ENCODE measurements around the gene BEST1. TPM values are rescaled to one million over a fixed set of nuclear protein-coding genes. Genes with fewer than 3 reads are reported as not detected.

Gene BEST1
- total RNA-seq, 1 experiment from 2014 or later = 2.3 TPM

DNA sequence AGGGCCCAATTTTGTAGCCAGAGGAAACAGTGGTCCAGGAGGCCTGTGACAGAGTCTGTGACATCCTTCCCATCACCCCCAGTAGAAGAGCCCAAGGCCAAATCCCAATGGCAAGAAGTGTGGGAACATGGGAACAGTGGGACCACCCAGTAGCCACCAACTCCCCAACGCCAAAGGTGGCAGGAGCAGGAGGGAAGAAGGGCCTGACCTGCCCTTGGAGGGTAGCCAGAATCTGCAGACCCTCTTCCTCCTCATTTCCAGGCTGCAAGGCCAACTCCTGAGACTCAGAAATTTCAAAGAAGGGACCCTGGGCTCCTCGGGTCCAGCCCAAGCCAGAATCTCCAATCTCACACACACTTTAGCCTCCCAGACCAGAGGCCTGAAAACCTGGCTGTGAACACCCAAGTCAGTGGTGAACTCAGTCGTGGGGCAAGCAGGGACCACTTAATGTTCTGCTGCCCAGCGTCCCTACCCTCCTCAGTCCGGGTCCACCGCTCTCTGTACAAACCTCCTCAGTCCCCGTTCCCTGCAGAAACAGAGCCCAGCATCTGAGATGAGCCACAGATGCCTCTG, 38.9 kb upstream of the BEST1 start:
- ChIA-PET CTCF (no interaction called here), RAD21 (ENCODE audit: low non-redundant PET in 1 of 2, low total read pairs in 2 of 2, uncharacterized antibody in 2 of 2, unreplicated experiment in 2 of 2) (no interaction called here), POLR2A (no interaction called here)
- Histone ChIP-seq H3K4me1 (ENCODE audit: control insufficient read depth in 1 of 2, insufficient read depth in 2 of 2, low read length in 2 of 2) (peaks cover 0 to 2% of the 10 kb centered on the region in 2 experiments; a peak in 2 of 4 replicates), H3K27ac (ENCODE audit: low read depth, low read length) (no peak overlapping the region), H3K27me3 (ENCODE audit: insufficient read depth, low read length) (no peaks in the 10 kb centered on the region), H3K79me2 (ENCODE audit: insufficient read depth, low read length) (no peaks in the 10 kb centered on the region), H3K4me3 (replicated peaks in 1 of 2; ENCODE audit: low read depth in 1 of 2, low read length in 2 of 2) (no peak overlapping the region), H4K20me1 (ENCODE audit: insufficient read depth) (no peaks in the 10 kb centered on the region), H3K9me3 (ENCODE audit: control insufficient read depth in 1 of 2, insufficient read depth in 1 of 2, low read depth in 1 of 2, low read length in 2 of 2) (no peaks in the 10 kb centered on the region), H3K9ac (ENCODE audit: low read length) (no peak overlapping the region), H3K36me3 (ENCODE audit: control insufficient read depth in 1 of 2, insufficient read depth in 2 of 2, low read length in 2 of 2) (no peaks in the 10 kb centered on the region), H2AFZ (ENCODE audit: low read depth, low read length, poor library complexity, severe bottlenecking) (no peak overlapping the region), H3K9me2 (ENCODE audit: insufficient read depth) (no peaks in the 10 kb centered on the region), H3K4me2 (ENCODE audit: low read length) (no peak overlapping the region)
- DNase-seq (ENCODE audit: low read depth, low spot score) = no peak
- intact Hi-C loops (cut with micrococcal nuclease) = no loop called here
- TF ChIP-seq EZH2phosphoT487 (IDR thresholded peaks at IDR 0.05; ENCODE audit: borderline replicate concordance) = no peak
- TF ChIP-seq POLR2A (IDR thresholded peaks at IDR 0.05; ENCODE audit: borderline replicate concordance, extremely low read depth, insufficient read depth, insufficient read length) = no peak
- no peak for TF ChIP-seq CBX3 (IDR thresholded peaks at IDR 0.05; ENCODE audit: low read depth)
- no peak for TF ChIP-seq CEBPB (IDR thresholded peaks at IDR 0.05; ENCODE audit: low read depth)
- TF ChIP-seq ZNF274 (IDR thresholded peaks at IDR 0.05; ENCODE audit: low read depth, low read length) = no peak
- TF ChIP-seq ZFX (IDR thresholded peaks at IDR 0.05) = no peak
- no peak for TF ChIP-seq POLR2AphosphoS5 (IDR thresholded peaks at IDR 0.05; ENCODE audit: low read depth, low read length)
- TF ChIP-seq, protein P1, sequence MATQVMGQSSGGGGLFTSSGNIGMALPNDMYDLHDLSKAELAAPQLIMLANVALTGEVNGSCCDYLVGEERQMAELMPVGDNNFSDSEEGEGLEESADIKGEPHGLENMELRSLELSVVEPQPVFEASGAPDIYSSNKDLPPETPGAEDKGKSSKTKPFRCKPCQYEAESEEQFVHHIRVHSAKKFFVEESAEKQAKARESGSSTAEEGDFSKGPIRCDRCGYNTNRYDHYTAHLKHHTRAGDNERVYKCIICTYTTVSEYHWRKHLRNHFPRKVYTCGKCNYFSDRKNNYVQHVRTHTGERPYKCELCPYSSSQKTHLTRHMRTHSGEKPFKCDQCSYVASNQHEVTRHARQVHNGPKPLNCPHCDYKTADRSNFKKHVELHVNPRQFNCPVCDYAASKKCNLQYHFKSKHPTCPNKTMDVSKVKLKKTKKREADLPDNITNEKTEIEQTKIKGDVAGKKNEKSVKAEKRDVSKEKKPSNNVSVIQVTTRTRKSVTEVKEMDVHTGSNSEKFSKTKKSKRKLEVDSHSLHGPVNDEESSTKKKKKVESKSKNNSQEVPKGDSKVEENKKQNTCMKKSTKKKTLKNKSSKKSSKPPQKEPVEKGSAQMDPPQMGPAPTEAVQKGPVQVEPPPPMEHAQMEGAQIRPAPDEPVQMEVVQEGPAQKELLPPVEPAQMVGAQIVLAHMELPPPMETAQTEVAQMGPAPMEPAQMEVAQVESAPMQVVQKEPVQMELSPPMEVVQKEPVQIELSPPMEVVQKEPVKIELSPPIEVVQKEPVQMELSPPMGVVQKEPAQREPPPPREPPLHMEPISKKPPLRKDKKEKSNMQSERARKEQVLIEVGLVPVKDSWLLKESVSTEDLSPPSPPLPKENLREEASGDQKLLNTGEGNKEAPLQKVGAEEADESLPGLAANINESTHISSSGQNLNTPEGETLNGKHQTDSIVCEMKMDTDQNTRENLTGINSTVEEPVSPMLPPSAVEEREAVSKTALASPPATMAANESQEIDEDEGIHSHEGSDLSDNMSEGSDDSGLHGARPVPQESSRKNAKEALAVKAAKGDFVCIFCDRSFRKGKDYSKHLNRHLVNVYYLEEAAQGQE (IDR thresholded peaks at IDR 0.05; ENCODE audit: low read depth) = no peak
- no peak for TF ChIP-seq SIN3A (IDR thresholded peaks at IDR 0.05; ENCODE audit: low read depth)
- TF ChIP-seq SP1 (IDR thresholded peaks at IDR 0.05; ENCODE audit: low read depth) = no peak
- TF ChIP-seq YY1 (IDR thresholded peaks at IDR 0.05; ENCODE audit: extremely low read depth, insufficient replicate concordance, low read depth, low read length) = no peak
- no peak for TF ChIP-seq TCF7L2 (IDR thresholded peaks at IDR 0.05; ENCODE audit: borderline replicate concordance, extremely low read depth, insufficient read depth, insufficient read length)
- no peak for TF ChIP-seq RAD21 (IDR thresholded peaks at IDR 0.05; ENCODE audit: low read depth)
- TF ChIP-seq ELF1 (IDR thresholded peaks at IDR 0.05; ENCODE audit: borderline replicate concordance, low read depth) = no peak
- no peak for TF ChIP-seq EGR1 (IDR thresholded peaks at IDR 0.05; ENCODE audit: low read depth)
- TF ChIP-seq SRF (IDR thresholded peaks at IDR 0.05; ENCODE audit: low read depth) = no peak
- TF ChIP-seq MAX (IDR thresholded peaks at IDR 0.05) = no peak
- TF ChIP-seq, protein P2, sequence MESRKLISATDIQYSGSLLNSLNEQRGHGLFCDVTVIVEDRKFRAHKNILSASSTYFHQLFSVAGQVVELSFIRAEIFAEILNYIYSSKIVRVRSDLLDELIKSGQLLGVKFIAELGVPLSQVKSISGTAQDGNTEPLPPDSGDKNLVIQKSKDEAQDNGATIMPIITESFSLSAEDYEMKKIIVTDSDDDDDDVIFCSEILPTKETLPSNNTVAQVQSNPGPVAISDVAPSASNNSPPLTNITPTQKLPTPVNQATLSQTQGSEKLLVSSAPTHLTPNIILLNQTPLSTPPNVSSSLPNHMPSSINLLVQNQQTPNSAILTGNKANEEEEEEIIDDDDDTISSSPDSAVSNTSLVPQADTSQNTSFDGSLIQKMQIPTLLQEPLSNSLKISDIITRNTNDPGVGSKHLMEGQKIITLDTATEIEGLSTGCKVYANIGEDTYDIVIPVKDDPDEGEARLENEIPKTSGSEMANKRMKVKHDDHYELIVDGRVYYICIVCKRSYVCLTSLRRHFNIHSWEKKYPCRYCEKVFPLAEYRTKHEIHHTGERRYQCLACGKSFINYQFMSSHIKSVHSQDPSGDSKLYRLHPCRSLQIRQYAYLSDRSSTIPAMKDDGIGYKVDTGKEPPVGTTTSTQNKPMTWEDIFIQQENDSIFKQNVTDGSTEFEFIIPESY (IDR thresholded peaks at IDR 0.05; ENCODE audit: extremely low read depth, insufficient replicate concordance, low read length) = no peak
- TF ChIP-seq EZH2 (IDR thresholded peaks at IDR 0.05) = no peak
- TF ChIP-seq, protein P3, sequence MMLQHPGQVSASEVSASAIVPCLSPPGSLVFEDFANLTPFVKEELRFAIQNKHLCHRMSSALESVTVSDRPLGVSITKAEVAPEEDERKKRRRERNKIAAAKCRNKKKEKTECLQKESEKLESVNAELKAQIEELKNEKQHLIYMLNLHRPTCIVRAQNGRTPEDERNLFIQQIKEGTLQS (IDR thresholded peaks at IDR 0.05) = no peak
- no peak for ATAC-seq
- BruUV-seq (replicated peaks) = no TSS peak

All from HCT116 (cell line).